Measurements from ENCODE around the gene CNGA4.

DNA sequence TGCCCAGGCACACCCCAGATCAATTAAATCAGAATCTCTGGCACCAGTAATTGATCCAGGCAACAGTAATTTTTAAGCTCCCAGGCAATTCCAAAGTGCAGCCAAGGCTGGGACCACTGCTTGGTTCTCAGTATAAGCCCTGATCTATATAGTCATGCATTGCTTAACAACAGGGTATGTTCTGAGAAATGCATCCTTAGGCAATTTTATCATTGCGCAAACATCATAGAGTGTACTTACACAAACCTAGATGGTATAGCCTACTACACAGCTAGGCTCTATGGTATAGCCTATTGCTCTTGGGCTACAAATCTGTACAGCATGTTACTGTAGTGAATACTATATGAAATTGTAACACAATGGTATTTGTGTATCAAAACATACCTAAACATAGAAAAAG is 34.2 kb upstream of the CNGA4 start:
- TF ChIP-seq POLR2A (IDR thresholded peaks at IDR 0.05; ENCODE audit: low read depth, low read length) (no peak), POLR2AphosphoS5 (IDR thresholded peaks at IDR 0.05; ENCODE audit: low read depth, low read length) (no peak), PAX5 (IDR thresholded peaks at IDR 0.05; ENCODE audit: insufficient read depth, low read length, severe bottlenecking) (no peak)
